Measurements from ENCODE around the gene DHX15. TPM values are rescaled to one million over a fixed set of nuclear protein-coding genes. Genes with fewer than 3 reads are reported as not detected.
A peak's percentile ranks its signal among the peaks of the same experiment; 100 is the strongest.

DHX15 gene
- total and polyA plus RNA-seq, 2 experiments from 2014 or later, result 226 to 372 TPM

DNA sequence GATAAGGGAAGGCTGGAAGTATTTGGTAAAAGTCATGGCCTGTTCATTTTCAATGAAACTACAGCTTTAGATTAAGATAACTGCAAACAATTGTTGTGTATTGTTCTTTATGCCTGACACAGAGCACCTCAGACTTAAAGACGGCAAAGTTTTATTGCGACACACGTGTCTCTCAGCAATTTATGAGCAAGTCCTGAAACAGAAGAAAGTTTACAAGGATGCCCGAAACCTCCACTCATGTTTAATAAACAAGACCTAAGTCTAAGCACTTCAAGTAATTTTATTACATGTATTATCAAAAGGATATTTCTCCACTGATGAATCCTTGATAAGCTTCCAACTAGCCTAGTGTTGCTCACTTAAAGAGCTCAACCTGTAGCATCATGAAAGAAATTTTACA is 51.0 kb downstream of the DHX15 start:
- peaks cover 21% of the 10 kb centered on the region for H3K4me1 Mint-ChIP-seq
- no peak overlapping the region for H3K4me3 ChIP-seq
- peaks cover 6% of the 10 kb centered on the region; the same call in 1 of the 2 replicates for H3F3A ChIP-seq (replicated peaks; ENCODE audit: low read depth)
- ATAC-seq, result no peak
- no peak overlapping the region for H2AFZ ChIP-seq
- H3K36me3 ChIP-seq (ENCODE audit: insufficient read depth), result peaks cover 42% of the 10 kb centered on the region
- peaks cover 86% of the 10 kb centered on the region for H3K36me3 Mint-ChIP-seq (ENCODE audit: low read depth)
- no peaks in the 10 kb centered on the region for H3K9me3 Mint-ChIP-seq
- no peak overlapping the region for H3K4me3 Mint-ChIP-seq
- no peaks in the 10 kb centered on the region for H3K27me3 ChIP-seq (ENCODE audit: insufficient read depth)
- H3K4me2 ChIP-seq, result no peak overlapping the region
- DNase-seq (ENCODE audit: low spot score), result no peak
- peaks cover 23% of the 10 kb centered on the region for H4K20me1 ChIP-seq (replicated peaks; ENCODE audit: insufficient read depth)
- H3K4me1 ChIP-seq (ENCODE audit: insufficient read depth), result peaks cover 9% of the 10 kb centered on the region
- H3K27ac ChIP-seq (ENCODE audit: low read depth), result peak overlapping the region; percentile 63; the same call in 1 of the 2 replicates
- no peaks in the 10 kb centered on the region for H3K27me3 Mint-ChIP-seq (ENCODE audit: insufficient read depth, low read depth, poor library complexity)
- TF ChIP-seq REST (IDR thresholded peaks at IDR 0.05; ENCODE audit: unreplicated experiment) (no peak), ZNF331 (CRISPR knock-in tag; IDR thresholded peaks at IDR 0.05; ENCODE audit: low read depth) (no peak), EZH2 (IDR thresholded peaks at IDR 0.05; ENCODE audit: low read depth, unreplicated experiment) (no peak), EZH2phosphoT487 (IDR thresholded peaks at IDR 0.05; ENCODE audit: unreplicated experiment) (no peak)
- TF ChIP-seq, protein P1, sequence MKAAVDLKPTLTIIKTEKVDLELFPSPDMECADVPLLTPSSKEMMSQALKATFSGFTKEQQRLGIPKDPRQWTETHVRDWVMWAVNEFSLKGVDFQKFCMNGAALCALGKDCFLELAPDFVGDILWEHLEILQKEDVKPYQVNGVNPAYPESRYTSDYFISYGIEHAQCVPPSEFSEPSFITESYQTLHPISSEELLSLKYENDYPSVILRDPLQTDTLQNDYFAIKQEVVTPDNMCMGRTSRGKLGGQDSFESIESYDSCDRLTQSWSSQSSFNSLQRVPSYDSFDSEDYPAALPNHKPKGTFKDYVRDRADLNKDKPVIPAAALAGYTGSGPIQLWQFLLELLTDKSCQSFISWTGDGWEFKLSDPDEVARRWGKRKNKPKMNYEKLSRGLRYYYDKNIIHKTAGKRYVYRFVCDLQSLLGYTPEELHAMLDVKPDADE (IDR thresholded peaks at IDR 0.05), result no peak
- H3K9me2 ChIP-seq (ENCODE audit: insufficient read depth), result no peaks in the 10 kb centered on the region
- H3K27ac Mint-ChIP-seq, result peak overlapping the region; percentile 27; the same call in 1 of the 2 replicates
- H3K79me2 ChIP-seq (replicated peaks; ENCODE audit: insufficient read depth), result peaks cover 90% of the 10 kb centered on the region

- no peak overlapping the region; the same call in 1 of the 2 replicates for H3K27ac Mint-ChIP-seq
- H3K9me3 Mint-ChIP-seq, result no peaks in the 10 kb centered on the region
- Histone ChIP-seq H3K79me2 (replicated peaks; ENCODE audit: insufficient read depth) (peaks cover 88% of the 10 kb centered on the region), H3F3A (replicated peaks; ENCODE audit: low read depth) (peaks cover 6% of the 10 kb centered on the region; the same call in 1 of the 2 replicates), H3K27me3 (ENCODE audit: insufficient read depth) (no peaks in the 10 kb centered on the region), H3K36me3 (ENCODE audit: insufficient read depth) (peaks cover 50% of the 10 kb centered on the region), H3K4me1 (ENCODE audit: insufficient read depth) (no peaks in the 10 kb centered on the region), H2AFZ (no peak overlapping the region), H3K9me2 (ENCODE audit: insufficient read depth) (no peaks in the 10 kb centered on the region), H3K4me2 (no peak overlapping the region), H4K20me1 (replicated peaks; ENCODE audit: insufficient read depth) (peaks cover 24% of the 10 kb centered on the region; the same call in 1 of the 2 replicates), H3K4me3 (no peak overlapping the region), H3K27ac (ENCODE audit: low read depth) (no peak overlapping the region)
- DNase-seq (ENCODE audit: low spot score), result no peak
- no peak for ATAC-seq
- H3K27me3 Mint-ChIP-seq (ENCODE audit: insufficient read depth, low read depth, poor library complexity), result peaks cover 3% of the 10 kb centered on the region
- H3K36me3 Mint-ChIP-seq (ENCODE audit: low read depth), result peaks cover 93% of the 10 kb centered on the region
- H3K4me1 Mint-ChIP-seq, result peaks cover 5% of the 10 kb centered on the region; the same call in 1 of the 3 replicates
- H3K4me3 Mint-ChIP-seq, result no peak overlapping the region
- TF ChIP-seq REST (IDR thresholded peaks at IDR 0.05; ENCODE audit: unreplicated experiment), result no peak
- no peak for TF ChIP-seq CTCF (conservative IDR thresholded peaks at IDR 0.05; ENCODE audit: low read depth in 2 of 2)
- TF ChIP-seq JUNB (IDR thresholded peaks at IDR 0.05; ENCODE audit: unreplicated experiment), result no peak
- TF ChIP-seq POLR2AphosphoS5 (IDR thresholded peaks at IDR 0.05; ENCODE audit: low read depth), result no peak
- TF ChIP-seq, protein P1 (IDR thresholded peaks at IDR 0.05), result no peak
- no peak for TF ChIP-seq EZH2 (IDR thresholded peaks at IDR 0.05; ENCODE audit: low read depth, unreplicated experiment)
These were observed 54.8 kb downstream of the DHX15 start for GRCh38 chr4:24529555-24529954.

Data from GM23338 (cell line).